Naive thymus-derived CD4-positive, alpha-beta T cell (primary cell): ENCODE data around the gene RAB18. TPM values are rescaled to one million over a fixed set of nuclear protein-coding genes. Genes with fewer than 3 reads are reported as not detected.

Source experiments
- ATAC-seq: fragments of 150-1000 bp; cut with Tn5 transposase; 2 replicates; pipeline ENCODE4 v1.10.0; 2021; ENCODE audit warnings: mild to moderate bottlenecking, moderate library complexity
- CTCF ChIA-PET: fragments of 350-600 bp; sonication (Branson Sonifier 250); formaldehyde crosslinking; loops from one replicate; lab custom pipeline; 2021; ENCODE audit warnings: antibody characterized with exemption; lab: Charles Lee
- POLR2A ChIA-PET: fragments of 350-600 bp; sonication (Branson Sonifier 250); formaldehyde crosslinking; loops from one replicate; lab custom pipeline; 2021; ENCODE audit warnings: antibody characterized with exemption, inconsistent platforms; lab: Charles Lee
- DNase-seq, 9 donors: peaks; one replicate each; pipeline versions ENCODE4 v3.0.0 to v3.0.0-alpha.2; 2020 to 2022; ENCODE audit warnings: mixed read lengths in 1 of 9
- H3K27ac ChIP-seq: one replicate; pipeline ENCODE4 v1.7.0; 2013; ENCODE audit warnings: mild to moderate bottlenecking, low read depth, low read length, moderate library complexity
- H3K27me3 ChIP-seq, 2 donors: one replicate each; pipeline ENCODE4 v1.7.0; 2013; ENCODE audit warnings: low read length in 2 of 2, mild to moderate bottlenecking in 2 of 2, moderate library complexity in 2 of 2; ENCODE audit not compliant: control insufficient read depth in 2 of 2, insufficient read depth in 2 of 2
- H3K36me3 ChIP-seq, 3 experiments: 1 replicate in 2 of 3; 2 replicates in 1 of 3; pipeline ENCODE4 v1.7.0; 2013; ENCODE audit warnings: low read length in 3 of 3, mild to moderate bottlenecking in 3 of 3, moderate library complexity in 1 of 3; ENCODE audit not compliant: insufficient read depth in 3 of 3, control insufficient read depth in 2 of 3
- H3K4me1 ChIP-seq, 2 donors: one replicate each; pipeline ENCODE4 v1.7.0; 2013; ENCODE audit warnings: low read length in 2 of 2, mild to moderate bottlenecking in 2 of 2, moderate library complexity in 1 of 2; ENCODE audit not compliant: control insufficient read depth in 2 of 2, insufficient read depth in 2 of 2
- H3K4me3 ChIP-seq: 2 replicates; pipeline ENCODE4 v1.7.0; 2013; ENCODE audit warnings: mild to moderate bottlenecking, low read length
- H3K9me3 ChIP-seq, 3 experiments: 1 replicate in 2 of 3; 2 replicates in 1 of 3; pipeline ENCODE4 v1.7.0; 2013; ENCODE audit warnings: low read length in 3 of 3; ENCODE audit not compliant: control insufficient read depth in 2 of 3
- H3K27ac Mint-ChIP-seq, 9 donors: one replicate each; pipeline ENCODE4 v1.8.0; 2020 to 2022; ENCODE audit warnings: mixed read lengths in 9 of 9, mild to moderate bottlenecking in 8 of 9, moderate library complexity in 5 of 9, inconsistent platforms in 2 of 9
- H3K27me3 Mint-ChIP-seq, 5 donors: one replicate each; pipeline ENCODE4 v1.8.0; 2021 to 2022; ENCODE audit warnings: mixed read lengths in 5 of 5, mild to moderate bottlenecking in 1 of 5
- H3K36me3 Mint-ChIP-seq, 5 donors: one replicate each; pipeline ENCODE4 v1.8.0; 2020 to 2022; ENCODE audit warnings: mixed read lengths in 5 of 5, mild to moderate bottlenecking in 3 of 5, inconsistent platforms in 1 of 5
- H3K4me1 Mint-ChIP-seq, 7 donors: one replicate each; pipeline ENCODE4 v1.8.0; 2020 to 2022; ENCODE audit warnings: mixed read lengths in 7 of 7, mild to moderate bottlenecking in 3 of 7, inconsistent platforms in 1 of 7
- H3K4me3 Mint-ChIP-seq, 10 donors: one replicate each; pipeline ENCODE4 v1.8.0; 2020 to 2022; ENCODE audit warnings: mild to moderate bottlenecking in 10 of 10, mixed read lengths in 10 of 10, moderate library complexity in 6 of 10, inconsistent platforms in 2 of 10
- H3K9me3 Mint-ChIP-seq, 11 donors: one replicate each; pipeline ENCODE4 v1.8.0; 2020 to 2022; ENCODE audit warnings: mixed read lengths in 11 of 11, mild to moderate bottlenecking in 4 of 11, inconsistent platforms in 1 of 11, moderate library complexity in 1 of 11
- intact Hi-C, 2 donors: fragments of 100-400 bp; cut with micrococcal nuclease; formaldehyde crosslinking; loops; one replicate each; pipeline ENCODE4 v1.15.1; 2023
- polyA plus RNA-seq, 2 donors: library from polyadenylated mRNA; unstranded; fragments of 300-500 nt; fragmentation: Illumina TruSeq; gene quantifications; one replicate each; pipeline ENCODE4 v1.2.3, GENCODE V29; 2021
- total RNA-seq, 6 experiments: library from RNA in 5 of 6; stranded (reverse) in 5 of 6; gene quantifications; 1 replicate in 5 of 6; 2 replicates in 1 of 6; pipeline ENCODE4 v1.2.3 and lab custom pipeline; 2021 to 2026

RAB18 gene
- total and polyA plus RNA-seq, 7 experiments from 2014 or later: 54.0 to 96.1 (median 73.6) TPM

DNA sequence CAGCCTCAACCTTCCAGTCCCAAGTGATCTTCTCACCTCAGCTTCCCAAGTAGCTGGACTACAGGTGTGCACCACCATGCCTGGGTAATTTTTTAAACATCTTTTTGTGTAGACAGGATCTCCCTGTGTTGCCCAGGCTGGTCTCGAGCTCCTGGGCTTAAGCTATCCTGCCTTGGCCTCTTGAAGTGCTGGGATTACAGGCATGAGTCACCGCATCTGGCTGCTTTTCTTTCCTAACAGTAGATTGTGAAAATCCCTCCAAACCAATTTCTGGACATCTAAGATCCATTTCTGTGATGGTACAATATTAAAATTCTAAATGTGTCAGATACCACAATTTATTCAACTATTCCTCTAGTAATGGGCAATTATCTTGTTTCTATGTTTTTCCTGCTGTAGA, 38.7 kb downstream of the RAB18 start:
- intact Hi-C loops: no loop called here
- Histone ChIP-seq H3K4me1 (peaks cover 5 to 11% of the 10 kb centered on the region in 2 donors), H3K4me3 (no peak overlapping the region), H3K9me3 (no peaks in the 10 kb centered on the region), H3K36me3 (peaks cover 0 to 11% (median 7%) of the 10 kb centered on the region in 3 experiments), H3K27me3 (no peaks in the 10 kb centered on the region), H3K27ac (no peak overlapping the region)
- Mint-ChIP-seq H3K27ac (peak overlapping the region in 7 of 9 donors; percentile 9 to 64 (median 25)), H3K4me3 (peak overlapping the region in 3 of 10 donors; percentile 30 to 48 (median 36)), H3K27me3 (no peaks in the 10 kb centered on the region), H3K4me1 (peaks cover 12 to 41% (median 30%) of the 10 kb centered on the region in 7 donors), H3K9me3 (no peaks in the 10 kb centered on the region), H3K36me3 (peaks cover 6 to 47% (median 27%) of the 10 kb centered on the region in 5 donors)
- ChIA-PET CTCF (no interaction called here), POLR2A (interaction anchor here (0.6 to 1.2 kb wide), 2 partner anchors 39 to 72 kb away, joined by 3 to 4 read pairs; partner anchors contain the start of gene RAB18)
- DNase-seq (no peak), ATAC-seq (no peak)

DNA sequence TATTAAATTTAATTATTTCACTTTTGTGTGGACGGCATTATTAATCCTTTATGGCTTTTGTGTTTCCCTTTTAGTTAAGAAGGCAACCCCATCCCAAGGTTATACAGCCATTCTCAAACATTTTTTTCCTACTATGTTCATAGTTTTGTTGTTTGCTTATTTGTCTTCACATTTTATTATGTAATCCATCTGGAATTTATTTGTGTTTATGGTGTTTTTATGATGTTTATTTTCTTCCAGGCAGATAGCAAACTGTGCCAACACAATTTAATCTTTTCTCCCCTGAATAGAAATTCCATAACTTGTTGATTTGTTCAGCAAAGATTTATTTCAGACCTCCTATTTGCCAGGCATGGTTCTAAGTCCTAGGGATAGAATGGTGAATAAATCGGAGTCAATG, 42.9 kb downstream of the RAB18 start:
- no peaks in the 10 kb centered on the region for H3K9me3 Mint-ChIP-seq
- Histone ChIP-seq H3K9me3 (no peaks in the 10 kb centered on the region), H3K27ac (no peak overlapping the region), H3K36me3 (peaks cover 0 to 3% (median 0%) of the 10 kb centered on the region in 3 experiments), H3K4me3 (no peak overlapping the region), H3K4me1 (peaks cover 1 to 2% of the 10 kb centered on the region in 2 donors), H3K27me3 (no peaks in the 10 kb centered on the region)
- H3K36me3 Mint-ChIP-seq: peaks cover 5 to 27% (median 23%) of the 10 kb centered on the region in 5 donors
- intact Hi-C loops: no loop called here
- H3K4me1 Mint-ChIP-seq: peaks cover 2 to 15% (median 13%) of the 10 kb centered on the region in 7 donors
- no peaks in the 10 kb centered on the region for H3K27me3 Mint-ChIP-seq
- DNase-seq (no peak), ATAC-seq (no peak)
- H3K27ac Mint-ChIP-seq: peak overlapping the region in 2 of 9 donors; percentile 10 to 22
- ChIA-PET POLR2A (no interaction called here), CTCF (no interaction called here)
- no peak overlapping the region for H3K4me3 Mint-ChIP-seq

DNA sequence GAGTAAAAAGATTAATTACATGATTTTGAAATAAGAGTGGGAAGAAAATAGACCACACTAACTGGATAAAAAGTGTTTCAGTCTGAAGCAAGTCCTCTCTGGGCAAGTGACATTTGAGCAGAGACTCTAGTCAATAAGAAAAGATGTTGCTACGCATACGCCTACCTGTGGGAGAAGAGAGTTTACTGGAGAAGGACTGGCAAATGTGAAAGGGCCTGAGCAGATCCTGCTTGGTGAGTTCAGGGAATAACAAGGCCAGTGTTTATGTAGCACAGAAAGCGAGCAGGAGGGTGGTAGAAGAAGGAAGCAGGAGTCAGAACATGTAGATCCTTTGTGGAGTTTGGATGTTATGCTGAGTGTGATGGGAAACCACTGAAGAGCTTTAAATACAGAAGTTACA, 43.4 kb downstream of the RAB18 start:
- ATAC-seq (no peak), DNase-seq (no peak)
- no peaks in the 10 kb centered on the region for H3K4me1 ChIP-seq
- H3K27ac ChIP-seq: no peak overlapping the region
- ChIA-PET CTCF (no interaction called here), POLR2A (no interaction called here)
- H3K4me3 Mint-ChIP-seq: no peak overlapping the region
- peaks cover 5 to 26% (median 22%) of the 10 kb centered on the region in 5 donors for H3K36me3 Mint-ChIP-seq
- H3K9me3 Mint-ChIP-seq: no peaks in the 10 kb centered on the region
- H3K36me3 ChIP-seq: peaks cover 0 to 3% (median 0%) of the 10 kb centered on the region in 3 experiments
- no peak overlapping the region for H3K4me3 ChIP-seq
- no peaks in the 10 kb centered on the region for H3K9me3 ChIP-seq
- H3K27me3 Mint-ChIP-seq: no peaks in the 10 kb centered on the region
- peak overlapping the region in 4 of 9 donors; percentile 10 to 48 (median 18) for H3K27ac Mint-ChIP-seq
- H3K4me1 Mint-ChIP-seq: peaks cover 0 to 11% (median 9%) of the 10 kb centered on the region in 7 donors
- intact Hi-C loops: no loop called here
- no peaks in the 10 kb centered on the region for H3K27me3 ChIP-seq

DNA sequence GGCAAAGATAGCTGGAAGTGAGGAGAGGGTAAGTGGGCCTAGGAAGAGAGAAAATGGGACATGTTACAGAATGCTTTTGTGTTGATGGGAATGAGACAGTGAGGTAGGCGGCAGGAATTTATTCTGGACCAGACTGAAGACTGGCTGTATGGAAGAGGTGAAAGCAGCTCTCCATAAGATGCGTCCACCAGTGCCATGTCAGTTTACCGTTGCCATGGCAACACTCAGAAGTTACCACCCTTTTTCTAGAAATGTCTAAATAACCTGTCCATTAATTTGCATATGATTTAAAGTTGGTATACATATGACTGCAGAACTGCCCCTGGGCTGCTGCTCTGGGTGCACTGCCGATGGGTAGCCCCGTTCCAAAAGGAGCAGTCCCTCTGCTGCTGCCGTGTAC, 46.7 kb downstream of the RAB18 start:
- peaks cover 0 to 18% (median 11%) of the 10 kb centered on the region in 5 donors for H3K36me3 Mint-ChIP-seq
- H3K27me3 Mint-ChIP-seq: no peaks in the 10 kb centered on the region
- Histone ChIP-seq H3K27ac (no peak overlapping the region), H3K4me3 (no peak overlapping the region), H3K36me3 (no peaks in the 10 kb centered on the region), H3K4me1 (no peaks in the 10 kb centered on the region), H3K27me3 (no peaks in the 10 kb centered on the region), H3K9me3 (no peaks in the 10 kb centered on the region)
- ATAC-seq: no peak
- no peak for DNase-seq
- no peak overlapping the region for H3K27ac Mint-ChIP-seq
- intact Hi-C loops: loop anchor here in 1 of 2 donors (10.0 kb wide), 1 partner anchor 634 kb away; no protein-coding TSS in a partner anchor
- POLR2A ChIA-PET: no interaction called here
- no peak overlapping the region for H3K4me3 Mint-ChIP-seq
- H3K4me1 Mint-ChIP-seq: peaks cover 0 to under 1% (median 0%) of the 10 kb centered on the region in 7 donors
- CTCF ChIA-PET: no interaction called here
- H3K9me3 Mint-ChIP-seq: no peaks in the 10 kb centered on the region

DNA sequence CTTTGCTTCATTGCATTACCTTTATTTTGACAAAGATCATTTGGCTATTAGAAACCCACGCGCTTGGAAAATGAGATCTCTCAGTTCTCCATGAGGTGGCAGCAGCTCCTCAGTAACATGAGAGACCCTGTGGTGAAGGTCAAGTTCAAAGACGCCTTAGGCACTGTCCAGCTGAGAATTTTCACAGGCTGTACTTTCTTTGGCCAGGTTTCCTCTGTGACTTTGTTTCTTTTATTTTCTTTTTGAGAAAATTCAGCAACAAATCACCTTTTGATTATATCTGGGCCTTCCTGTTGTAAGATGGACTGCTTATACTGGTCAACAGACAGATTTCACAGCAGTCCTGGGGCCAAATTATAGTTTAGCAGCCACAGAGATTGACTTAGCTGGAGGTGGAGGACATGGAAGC, 54.5 kb downstream of the RAB18 start:
- Mint-ChIP-seq H3K27ac (peak overlapping the region in 1 of 9 donors; percentile 36), H3K4me3 (no peak overlapping the region), H3K36me3 (peaks cover 0 to 4% (median 0%) of the 10 kb centered on the region in 5 donors), H3K9me3 (no peaks in the 10 kb centered on the region), H3K27me3 (peaks cover 0 to 16% (median 0%) of the 10 kb centered on the region in 5 donors), H3K4me1 (peaks cover 0 to 4% (median 0%) of the 10 kb centered on the region in 7 donors)
- POLR2A ChIA-PET: no interaction called here
- H3K36me3 ChIP-seq: no peaks in the 10 kb centered on the region
- no peak overlapping the region for H3K27ac ChIP-seq
- H3K27me3 ChIP-seq: no peaks in the 10 kb centered on the region
- DNase-seq: peak in 3 of 9 donors; percentile 10 to 25 (median 15)
- no peak overlapping the region for H3K4me3 ChIP-seq
- H3K9me3 ChIP-seq: no peaks in the 10 kb centered on the region
- peaks cover 0 to under 1% of the 10 kb centered on the region in 2 donors for H3K4me1 ChIP-seq
- peak; percentile 63 for ATAC-seq
- intact Hi-C loops: loop anchor here (1.0 to 10.0 kb wide), 11 partner anchors 22 to 836 kb away; partner anchors contain the start of gene RAB18 (in 1 of the 2)
- CTCF ChIA-PET: interaction anchor here (0.7 kb wide), 1 partner anchor 101 kb away, joined by 3 read pairs; no protein-coding TSS in a partner anchor

DNA sequence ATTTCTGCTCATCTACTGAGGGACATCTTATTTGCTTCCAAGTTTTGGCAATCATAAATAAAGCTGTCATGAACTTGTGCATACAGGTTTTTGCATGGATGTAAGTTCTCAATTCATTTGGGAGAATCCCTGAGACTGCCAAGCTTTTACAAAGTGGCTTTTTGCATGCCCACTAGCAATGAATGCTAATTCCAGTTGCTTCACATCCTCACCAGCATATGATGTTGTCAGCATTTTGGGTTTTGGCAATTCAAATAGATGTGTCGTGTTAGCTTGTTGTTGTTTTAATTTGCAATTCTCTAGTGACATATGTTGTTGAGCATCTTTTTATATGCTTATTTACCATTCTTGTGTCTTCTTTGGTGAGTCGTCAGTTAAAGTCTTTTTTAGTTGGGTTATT, 57.2 kb downstream of the RAB18 start:
- intact Hi-C loops: no loop called here
- POLR2A ChIA-PET: no interaction called here
- peaks cover 3 to 12% of the 10 kb centered on the region in 2 donors for H3K4me1 ChIP-seq
- H3K27me3 ChIP-seq: no peaks in the 10 kb centered on the region
- ATAC-seq: no peak
- Mint-ChIP-seq H3K4me1 (peaks cover 13 to 19% (median 15%) of the 10 kb centered on the region in 7 donors), H3K4me3 (no peak overlapping the region), H3K36me3 (peaks cover 3 to 9% (median 6%) of the 10 kb centered on the region in 5 donors), H3K9me3 (peaks cover 0 to 6% (median under 1%) of the 10 kb centered on the region in 11 donors), H3K27ac (no peak overlapping the region), H3K27me3 (peaks cover 0 to 16% (median 0%) of the 10 kb centered on the region in 5 donors)
- H3K27ac ChIP-seq: no peak overlapping the region
- CTCF ChIA-PET: no interaction called here
- H3K4me3 ChIP-seq: no peak overlapping the region
- DNase-seq: no peak
- H3K9me3 ChIP-seq: no peaks in the 10 kb centered on the region
- H3K36me3 ChIP-seq: no peaks in the 10 kb centered on the region
